GM12892 (cell line): Measurements from ENCODE around the gene TMEM222.

Experiments
- POLR2A ChIP-seq: IDR thresholded peaks from 2 replicates; pipeline ENCODE4 v1.6.1; 2011; ENCODE audit warnings: low read depth, low read length, control low read depth
- TAF1 ChIP-seq: IDR thresholded peaks from 2 replicates; pipeline ENCODE4 v1.6.1; 2011; ENCODE audit warnings: low read depth, mild to moderate bottlenecking, control low read depth, low read length, borderline replicate concordance

GRCh38 chr1:27335506-27336422 is 13.8 kb downstream of the TMEM222 start:
- TF ChIP-seq TAF1 (no peak), POLR2A (no peak)
